Heart right ventricle (tissue), 16 donors: Measurements from ENCODE around the gene VENTX. TPM values are rescaled to one million over a fixed set of nuclear protein-coding genes. Genes with fewer than 3 reads are reported as not detected.

ENCODE experiments used
- ATAC-seq, 8 donors: fragments of 200-7000 bp; cut with Tn5 transposase; one replicate each; pipeline ENCODE4 v1.9.1; 2020; ENCODE audit warnings: mild to moderate bottlenecking in 8 of 8, moderate library complexity in 8 of 8, moderate number of reproducible peaks in 1 of 8
- DNase-seq, 2 donors: peaks; one replicate each; pipeline ENCODE4 v3.0.0-alpha.2; 2020
- H3K27ac ChIP-seq, 10 donors: fragments of 200-600 bp; sonication (generic) in 2 of 10; one replicate each; pipeline versions ENCODE4 v1.5.0 to v1.8.0; 2020 to 2022; ENCODE audit warnings: mild to moderate bottlenecking in 3 of 10
- H3K27me3 ChIP-seq, 7 donors: fragments of 200-600 bp; one replicate each; pipeline ENCODE4 v1.8.0; 2021 to 2022; ENCODE audit warnings: mild to moderate bottlenecking in 2 of 7
- H3K36me3 ChIP-seq, 9 donors: fragments of 200-600 bp; sonication (generic) in 1 of 9; one replicate each; pipeline versions ENCODE4 v1.5.0 to v1.8.0; 2020 to 2022; ENCODE audit warnings: mild to moderate bottlenecking in 2 of 9
- H3K4me1 ChIP-seq, 9 donors: fragments of 200-600 bp; sonication (generic) in 1 of 9; one replicate each; pipeline versions ENCODE4 v1.5.0 to v1.8.0; 2020 to 2022; ENCODE audit warnings: mild to moderate bottlenecking in 4 of 9
- H3K4me3 ChIP-seq, 10 donors: fragments of 200-600 bp; sonication (generic) in 2 of 10; one replicate each; pipeline versions ENCODE4 v1.5.0 to v1.8.0; 2020 to 2022; ENCODE audit warnings: mild to moderate bottlenecking in 7 of 10, moderate library complexity in 2 of 10
- H3K9me3 ChIP-seq, 11 donors: fragments of 200-600 bp in 10 of 11; sonication (generic) in 2 of 11; one replicate each; pipeline versions ENCODE4 v1.5.0 to v1.8.0; 2013 to 2022; ENCODE audit warnings: mild to moderate bottlenecking in 2 of 11, control low read depth in 1 of 11, moderate library complexity in 1 of 11
- WGBS, 2 donors: extraction: QIAGEN DNeasy Blood & Tissue Kit; methylation state at CpG; one replicate each; pipeline ENCODE4 v1.1.7; 2013; ENCODE audit warnings: inconsistent platforms in 1 of 2; 5-methylcytosine and 5-hydroxymethylcytosine counted together
- intact Hi-C, 10 donors: fragments of 100-400 bp; cut with DNase I; formaldehyde crosslinking; loops; one replicate each; pipeline versions ENCODE4 v1.11.1 to v1.14.2; 2022
- polyA plus RNA-seq, 2 donors: library from polyadenylated mRNA; stranded (reverse); fragments of 200-250 nt; gene quantifications; one replicate each; pipeline ENCODE4 v1.2.3, GENCODE V29; 2013
- total RNA-seq, 10 donors: library from RNA; stranded (reverse); fragmentation: NEBNext Ultra II Directional in 3 of 10; extraction: Animal tissue kit (Norgen Biotek cat#: 25700) in 3 of 10; gene quantifications; one replicate each; pipeline versions ENCODE4 v1.2.1 to v1.2.4, GENCODE V29; 2021 to 2023
- TF ChIP-seq, protein P1 (sequence below), 9 donors: fragments of 200-600 bp; sonication (generic) in 2 of 9; IDR thresholded peaks; one replicate each; pipeline versions ENCODE4 v1.5.0 to v1.8.0; 2021 to 2022; ENCODE audit warnings: antibody characterized with exemption in 9 of 9, mild to moderate bottlenecking in 5 of 9, moderate library complexity in 1 of 9
- donor health status: Arrhythmogenic right ventricular cardiomyopathy.
- donor health status: ischemic (EF 13 %, LVEDD 7.1; RV severe dilation, severe dysfunction).
- donor health status: healthy with polysubstance abuse.
- donor health status: DM: no; HTN: yes; CAD: no.
- donor health status: DM: no; HTN: no; CAD: no.
- donor health status: ischemic (EF 25% LVEDD 6.9; RV normal size, moderate dysfunction).
- donor health status: ischemic (EF 25% LVEDD 5.7; RV mildly dilated, moderate dysfunction).
- donor health status: healthy.
- donor health status: DM: yes; HTN: yes; CAD: no.
- donor health status: Ischemic cardiomyopathy.
- donor health status: ischemic (EF 35%, LVEDD 5.7; RV mildly dilated, moderate dysfunction).
- donor health status: nonischemic (EF 11% LVEDD 7.7; RV severe dilation, severe dysfunction).
- donor health status: DM: yes; HTN: yes; CAD: no.
- donor health status: PGD.
- donor health status: ischemic (EF 29% LVEDD 5.4; RV normal size, mild dysfunction).
- donor health status: nonischemic (EF 23%, LVEDD 6.1; RV moderate dilation, normal function).

VENTX gene
- total and polyA plus RNA-seq, 12 donors, result 0.19 to 1.5 (median 0.64) TPM; not detected in 1

DNA sequence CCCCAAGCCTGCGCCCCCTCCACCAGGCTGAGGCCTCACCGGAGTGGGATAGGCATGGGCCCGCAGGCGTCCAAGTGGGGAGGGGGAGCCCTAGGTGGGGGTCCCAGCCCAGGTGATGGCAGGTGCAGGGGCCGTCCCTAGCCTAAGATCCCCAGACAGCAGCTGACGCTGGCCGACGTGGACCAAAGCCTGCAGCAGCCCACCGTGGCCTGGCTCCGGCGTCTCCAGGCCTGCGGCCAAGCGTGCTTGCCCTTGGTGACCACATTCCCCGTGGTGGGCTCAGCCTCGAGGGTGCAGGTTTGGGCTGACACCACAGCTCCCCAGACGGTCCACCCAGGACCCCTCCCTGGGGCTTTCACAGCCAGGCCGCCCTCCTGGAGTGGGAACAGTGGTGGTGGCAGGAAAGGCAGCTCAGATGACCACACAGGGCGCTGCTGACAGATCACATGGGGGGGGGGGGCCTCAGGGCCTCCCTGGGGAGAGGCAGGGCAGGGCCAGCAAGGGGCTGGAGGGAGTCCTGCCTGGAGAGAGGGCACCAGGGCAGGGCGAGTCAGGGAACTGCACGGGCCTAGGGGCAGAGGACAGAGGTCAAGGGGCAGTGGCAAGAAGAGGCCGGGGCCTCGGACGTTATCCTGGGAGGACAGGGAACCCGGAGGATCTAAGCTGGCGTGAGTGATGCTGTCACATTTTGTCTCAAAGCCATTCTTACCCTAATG, 39.8 kb downstream of the VENTX start:
- no peak for DNase-seq
- ATAC-seq, result no peak
- WGBS, 2 donors, result 66 to 69% methylated on average over 25 of the region's 25 CpGs

GRCh38 chr10:133277993-133278576, 40.4 kb downstream of the VENTX start:
- TF ChIP-seq, protein P1, sequence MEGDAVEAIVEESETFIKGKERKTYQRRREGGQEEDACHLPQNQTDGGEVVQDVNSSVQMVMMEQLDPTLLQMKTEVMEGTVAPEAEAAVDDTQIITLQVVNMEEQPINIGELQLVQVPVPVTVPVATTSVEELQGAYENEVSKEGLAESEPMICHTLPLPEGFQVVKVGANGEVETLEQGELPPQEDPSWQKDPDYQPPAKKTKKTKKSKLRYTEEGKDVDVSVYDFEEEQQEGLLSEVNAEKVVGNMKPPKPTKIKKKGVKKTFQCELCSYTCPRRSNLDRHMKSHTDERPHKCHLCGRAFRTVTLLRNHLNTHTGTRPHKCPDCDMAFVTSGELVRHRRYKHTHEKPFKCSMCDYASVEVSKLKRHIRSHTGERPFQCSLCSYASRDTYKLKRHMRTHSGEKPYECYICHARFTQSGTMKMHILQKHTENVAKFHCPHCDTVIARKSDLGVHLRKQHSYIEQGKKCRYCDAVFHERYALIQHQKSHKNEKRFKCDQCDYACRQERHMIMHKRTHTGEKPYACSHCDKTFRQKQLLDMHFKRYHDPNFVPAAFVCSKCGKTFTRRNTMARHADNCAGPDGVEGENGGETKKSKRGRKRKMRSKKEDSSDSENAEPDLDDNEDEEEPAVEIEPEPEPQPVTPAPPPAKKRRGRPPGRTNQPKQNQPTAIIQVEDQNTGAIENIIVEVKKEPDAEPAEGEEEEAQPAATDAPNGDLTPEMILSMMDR (IDR thresholded peaks at IDR 0.05), result no peak
- Histone ChIP-seq H3K36me3 (peaks cover 0 to 49% (median 28%) of the 10 kb centered on the region in 9 donors), H3K4me1 (peaks cover 0 to 62% (median 13%) of the 10 kb centered on the region in 9 donors), H3K9me3 (no peaks in the 10 kb centered on the region), H3K27me3 (peaks cover 0 to 33% (median 27%) of the 10 kb centered on the region in 7 donors), H3K4me3 (peak overlapping the region in 1 of 10 donors; percentile 54), H3K27ac (peak overlapping the region in 3 of 10 donors; percentile 41 to 94 (median 62))
- DNase-seq, result no peak
- intact Hi-C loops, result no loop called here
- 80 to 84% methylated on average over 12 of the region's 12 CpGs for WGBS, 2 donors
- peak in 1 of 8 donors; percentile 5 for ATAC-seq

More for the DNA sequence above, 39.8 kb downstream of the VENTX start:
- Histone ChIP-seq H3K4me1 (peaks cover 0 to 62% (median 13%) of the 10 kb centered on the region in 9 donors), H3K36me3 (peaks cover 0 to 48% (median 22%) of the 10 kb centered on the region in 9 donors), H3K27ac (peak overlapping the region in 3 of 10 donors; percentile 41 to 94 (median 62)), H3K4me3 (peak overlapping the region in 1 of 10 donors; percentile 54), H3K9me3 (no peaks in the 10 kb centered on the region), H3K27me3 (peaks cover 0 to 33% (median 27%) of the 10 kb centered on the region in 7 donors)
- intact Hi-C loops, result no loop called here
- TF ChIP-seq, protein P1 (IDR thresholded peaks at IDR 0.05), result no peak

GRCh38 chr10:133278577-133279265, 41.1 kb downstream of the VENTX start:
- H3K27ac ChIP-seq, result peak overlapping the region in 3 of 10 donors; percentile 41 to 94 (median 62)
- DNase-seq, result peak in 1 of 2 donors; percentile 21
- peaks cover 0 to 55% (median 32%) of the 10 kb centered on the region in 9 donors for H3K36me3 ChIP-seq
- peak overlapping the region in 1 of 10 donors; percentile 54 for H3K4me3 ChIP-seq
- peak in 7 of 8 donors; percentile 6 to 46 (median 31) for ATAC-seq
- TF ChIP-seq, protein P1 (IDR thresholded peaks at IDR 0.05), result no peak
- no peaks in the 10 kb centered on the region for H3K9me3 ChIP-seq
- peaks cover 0 to 62% (median 13%) of the 10 kb centered on the region in 9 donors for H3K4me1 ChIP-seq
- intact Hi-C loops, result no loop called here
- WGBS, 2 donors, result 76 to 79% methylated on average over 19 of the region's 19 CpGs
- peaks cover 0 to 33% (median 27%) of the 10 kb centered on the region in 7 donors for H3K27me3 ChIP-seq
